Subcutaneous abdominal adipose tissue (tissue), 5 donors: ENCODE data around the gene MYH6.

Experiments used
- H3K27ac ChIP-seq: one replicate; pipeline ENCODE4 v1.7.0; 2013; ENCODE audit warnings: low read depth, mild to moderate bottlenecking, inconsistent platforms, low read length, moderate library complexity
- H3K27me3 ChIP-seq, 5 donors: one replicate each; pipeline ENCODE4 v1.7.0; 2013; ENCODE audit warnings: low read length in 5 of 5, inconsistent platforms in 1 of 5; ENCODE audit not compliant: control insufficient read depth in 5 of 5, insufficient read depth in 4 of 5
- H3K36me3 ChIP-seq, 5 donors: one replicate each; pipeline ENCODE4 v1.7.0; 2013; ENCODE audit warnings: low read length in 5 of 5; ENCODE audit not compliant: control insufficient read depth in 5 of 5, insufficient read depth in 5 of 5
- H3K4me1 ChIP-seq, 5 donors: one replicate each; pipeline ENCODE4 v1.7.0; 2013; ENCODE audit warnings: low read length in 5 of 5, mild to moderate bottlenecking in 3 of 5, moderate library complexity in 1 of 5; ENCODE audit not compliant: control insufficient read depth in 5 of 5, insufficient read depth in 5 of 5
- H3K4me3 ChIP-seq, 5 donors: one replicate each; pipeline ENCODE4 v1.7.0; 2013; ENCODE audit warnings: low read length in 5 of 5, low read depth in 1 of 5
- H3K9ac ChIP-seq, 5 donors: one replicate each; pipeline ENCODE4 v1.7.0; 2013; ENCODE audit warnings: low read length in 5 of 5, mild to moderate bottlenecking in 4 of 5, moderate library complexity in 3 of 5
- H3K9me3 ChIP-seq, 5 donors: one replicate each; pipeline ENCODE4 v1.7.0; 2013; ENCODE audit warnings: low read length in 5 of 5; ENCODE audit not compliant: control insufficient read depth in 5 of 5
- donor health status: healthy.
- donor health status: healthy.
- donor health status: healthy.
- donor health status: healthy.
- donor health status: healthy.

Gene MYH6

GRCh38 chr14:23377573-23378563, 30.2 kb downstream of the MYH6 start:
- H3K9me3 ChIP-seq: no peaks in the 10 kb centered on the region
- peaks cover 22 to 33% (median 28%) of the 10 kb centered on the region in 5 donors for H3K27me3 ChIP-seq
- H3K9ac ChIP-seq: no peak overlapping the region
- H3K4me3 ChIP-seq: no peak overlapping the region
- H3K27ac ChIP-seq: no peak overlapping the region
- no peaks in the 10 kb centered on the region for H3K36me3 ChIP-seq
- peaks cover 0 to 7% (median 0%) of the 10 kb centered on the region in 5 donors for H3K4me1 ChIP-seq

- Histone ChIP-seq H3K27me3 (peaks cover 20 to 27% (median 26%) of the 10 kb centered on the region in 5 donors), H3K9me3 (no peaks in the 10 kb centered on the region), H3K27ac (no peak overlapping the region), H3K4me1 (peaks cover 0 to 7% (median 0%) of the 10 kb centered on the region in 5 donors), H3K9ac (no peak overlapping the region), H3K4me3 (no peak overlapping the region), H3K36me3 (no peaks in the 10 kb centered on the region)
Observed at GRCh38 chr14:23377198-23377550, 30.9 kb downstream of the MYH6 start.

GRCh38 chr14:23376482-23377197, 31.4 kb downstream of the MYH6 start, which contains the start of gene CMTM5:
CMTM5 (plus strand) TSS chr14:23377046; CDS start chr14:23377252, 206 bp downstream.
- Histone ChIP-seq H3K36me3 (no peaks in the 10 kb centered on the region), H3K9me3 (no peaks in the 10 kb centered on the region), H3K9ac (no peak within 1 kb of the TSS), H3K27me3 (peaks cover 19 to 28% (median 23%) of the 10 kb centered on the region in 5 donors), H3K27ac (no peak within 1 kb of the TSS), H3K4me1 (peaks cover 0 to 7% (median 0%) of the 10 kb centered on the region in 5 donors), H3K4me3 (peak within 1 kb of the TSS in 2 of 5 donors; percentile 6 to 9)

- no peaks in the 10 kb centered on the region for H3K36me3 ChIP-seq
- peaks cover 0 to 7% (median 0%) of the 10 kb centered on the region in 5 donors for H3K4me1 ChIP-seq
- H3K27me3 ChIP-seq: peaks cover 14 to 36% (median 20%) of the 10 kb centered on the region in 5 donors
- no peak overlapping the region for H3K9ac ChIP-seq
- H3K4me3 ChIP-seq: no peak overlapping the region
- H3K9me3 ChIP-seq: no peaks in the 10 kb centered on the region
- H3K27ac ChIP-seq: no peak overlapping the region
Observed at GRCh38 chr14:23375527-23376251, 32.4 kb downstream of the MYH6 start.

- peaks cover 4 to 28% (median 15%) of the 10 kb centered on the region in 5 donors for H3K27me3 ChIP-seq
- no peak overlapping the region for H3K4me3 ChIP-seq
- H3K9me3 ChIP-seq: no peaks in the 10 kb centered on the region
- no peak overlapping the region for H3K27ac ChIP-seq
- no peak overlapping the region for H3K9ac ChIP-seq
- peaks cover 0 to 7% (median 0%) of the 10 kb centered on the region in 5 donors for H3K4me1 ChIP-seq
- H3K36me3 ChIP-seq: no peaks in the 10 kb centered on the region
Observed at GRCh38 chr14:23373041-23373440, 35.0 kb downstream of the MYH6 start.

- no peak within 1 kb of the TSS for H3K4me3 ChIP-seq
- no peaks in the 10 kb centered on the region for H3K36me3 ChIP-seq
- no peaks in the 10 kb centered on the region for H3K9me3 ChIP-seq
- H3K9ac ChIP-seq: no peak within 1 kb of the TSS
- no peak within 1 kb of the TSS for H3K27ac ChIP-seq
- peaks cover 4 to 30% (median 15%) of the 10 kb centered on the region in 5 donors for H3K27me3 ChIP-seq
- peaks cover 0 to 7% (median 0%) of the 10 kb centered on the region in 5 donors for H3K4me1 ChIP-seq
Observed at GRCh38 chr14:23372509-23372908, 35.6 kb downstream of the MYH6 start, which contains the start of gene IL25. IL25 (plus strand) TSS chr14:23372809.

- Histone ChIP-seq H3K9ac (no peak overlapping the region), H3K27me3 (peaks cover 0 to 30% (median 13%) of the 10 kb centered on the region in 5 donors), H3K9me3 (no peaks in the 10 kb centered on the region), H3K27ac (no peak overlapping the region), H3K4me3 (no peak overlapping the region), H3K4me1 (peaks cover 0 to 9% (median under 1%) of the 10 kb centered on the region in 5 donors), H3K36me3 (no peaks in the 10 kb centered on the region)
Observed at GRCh38 chr14:23371865-23372264, 36.2 kb downstream of the MYH6 start.

- peaks cover 0 to 14% (median 13%) of the 10 kb centered on the region in 5 donors for H3K4me1 ChIP-seq
- no peak overlapping the region for H3K4me3 ChIP-seq
- H3K27me3 ChIP-seq: peaks cover 0 to 34% (median 13%) of the 10 kb centered on the region in 5 donors
Observed at GRCh38 chr14:23370221-23370620, 37.9 kb downstream of the MYH6 start.

GRCh38 chr14:23366426-23366921, 41.6 kb downstream of the MYH6 start:
- H3K9ac ChIP-seq: peak overlapping the region in 2 of 5 donors; percentile 6 to 58
- peak overlapping the region in 3 of 5 donors; percentile 56 to 73 (median 61) for H3K4me3 ChIP-seq
- H3K36me3 ChIP-seq: no peaks in the 10 kb centered on the region
- no peaks in the 10 kb centered on the region for H3K9me3 ChIP-seq
- H3K4me1 ChIP-seq: peaks cover 0 to 44% (median 33%) of the 10 kb centered on the region in 5 donors
- peak overlapping the region; percentile 37 for H3K27ac ChIP-seq
- peaks cover 0 to 29% (median 13%) of the 10 kb centered on the region in 5 donors for H3K27me3 ChIP-seq

More at GRCh38 chr14:23370221-23370620, 37.9 kb downstream of the MYH6 start:
- no peak overlapping the region for H3K27ac ChIP-seq
- no peaks in the 10 kb centered on the region for H3K9me3 ChIP-seq
- no peaks in the 10 kb centered on the region for H3K36me3 ChIP-seq
- H3K9ac ChIP-seq: no peak overlapping the region
